HepG2 (cell line): ENCODE measurements around the gene RGS2. TPM values are rescaled to one million over a fixed set of nuclear protein-coding genes. Genes with fewer than 3 reads are reported as not detected.

Experiments
- ATAC-seq: fragments of 200-7000 bp; cut with Tn5 transposase; 3 replicates; pipeline ENCODE4 v1.9.1; 2020; ENCODE audit warnings: mild to moderate bottlenecking, moderate library complexity
- BruUV-seq: library from RNA; stranded (reverse); fragments of 400-500 nt; replicated peaks from 2 replicates; lab custom pipeline; 2021; lab: Mats Ljungman, UMichigan
- CTCF ChIA-PET: fragments of 300-600 bp; formaldehyde crosslinking; extraction: SDS; loops from one replicate; lab custom pipeline; 2021; ENCODE audit warnings: low total read pairs, inconsistent platforms, low intra/inter-chr PET ratio; lab: Yijun Ruan, JAX
- POLR2A ChIA-PET: fragments of 350-600 bp; sonication (Branson Sonifier 250); formaldehyde crosslinking; loops from one replicate; lab custom pipeline; 2020; ENCODE audit warnings: antibody characterized with exemption, inconsistent platforms; lab: Yijun Ruan, JAX
- DNase-seq: peaks from one replicate; pipeline ENCODE4 v3.0.0-alpha.2; 2015; ENCODE audit warnings: low spot score
- FAIRE-seq: peaks from 3 replicates; lab custom pipeline; 2011; peaks lifted over from hg19 to GRCh38; lab: Jason Lieb, UNC
- H2AFZ ChIP-seq: one replicate; pipeline ENCODE4 v1.6.1; 2011; ENCODE audit warnings: low read length, inconsistent platforms
- H3K27ac ChIP-seq: fragments of 300-600 bp; 3 replicates; pipeline ENCODE4 v1.8.0; 2011; ENCODE audit warnings: mixed run types, mild to moderate bottlenecking, mixed read lengths, low read length, inconsistent platforms; ENCODE audit not compliant: insufficient read depth; ENCODE audit errors: extremely low read length
- H3K27me3 ChIP-seq, 2 experiments: fragments of 200-600 bp in 1 of 2; 2 replicates in 1 of 2; 3 replicates in 1 of 2; pipeline versions ENCODE4 v1.6.0 to v1.8.0; 2011; ENCODE audit warnings: low read length in 2 of 2, mild to moderate bottlenecking in 2 of 2, moderate library complexity in 2 of 2, inconsistent platforms in 1 of 2; ENCODE audit not compliant: insufficient read depth in 2 of 2, control insufficient read depth in 1 of 2
- H3K36me3 ChIP-seq, 2 experiments: fragments of 200-600 bp in 1 of 2; replicated peaks in 1 of 2; 2 replicates in 1 of 2; 3 replicates in 1 of 2; pipeline versions ENCODE4 v1.5.1 to v1.8.0; 2011; ENCODE audit warnings: low read length in 2 of 2, inconsistent platforms in 1 of 2; ENCODE audit not compliant: insufficient read depth in 2 of 2, control insufficient read depth in 1 of 2
- H3K4me1 ChIP-seq: 2 replicates; pipeline ENCODE4 v1.5.1; 2012; ENCODE audit warnings: low read length, inconsistent platforms; ENCODE audit not compliant: insufficient read depth
- H3K4me2 ChIP-seq: 2 replicates; pipeline ENCODE4 v1.6.0; 2011; ENCODE audit warnings: low read depth, low read length, inconsistent platforms
- H3K4me3 ChIP-seq, 3 experiments: fragments of 200-600 bp in 1 of 3; sonication (generic), shearing (Covaris generic) in 1 of 3; replicated peaks in 1 of 3; 2 replicates each; pipeline ENCODE4 v1.5.1; 2011 to 2016; ENCODE audit warnings: low read length in 3 of 3, inconsistent platforms in 2 of 3, low read depth in 2 of 3, mild to moderate bottlenecking in 2 of 3, control low read depth in 1 of 3, mixed read lengths in 1 of 3; ENCODE audit not compliant: insufficient read depth in 1 of 3
- H3K79me2 ChIP-seq: one replicate; pipeline ENCODE4 v1.6.1; 2011; ENCODE audit warnings: low read length, inconsistent platforms; ENCODE audit not compliant: insufficient read depth
- H3K9ac ChIP-seq: 2 replicates; pipeline ENCODE4 v1.6.0; 2011; ENCODE audit warnings: mild to moderate bottlenecking, low read depth, low read length, inconsistent platforms; ENCODE audit not compliant: insufficient read depth
- H3K9me3 ChIP-seq: 2 replicates; pipeline ENCODE4 v1.5.1; 2012; ENCODE audit warnings: mild to moderate bottlenecking, low read length
- H4K20me1 ChIP-seq: 2 replicates; pipeline ENCODE4 v1.6.0; 2011; ENCODE audit warnings: inconsistent platforms, mild to moderate bottlenecking, low read length, moderate library complexity; ENCODE audit not compliant: insufficient read depth
- ARNTL ChIP-seq: sonication (generic); formaldehyde crosslinking; IDR thresholded peaks from 2 replicates; pipeline ENCODE4 v1.4.0; 2020; ENCODE audit warnings: mild to moderate bottlenecking, missing genetic modification reagents
- GATAD1 ChIP-seq: IDR thresholded peaks from 2 replicates; pipeline ENCODE4 v1.6.1; 2016; ENCODE audit warnings: missing genetic modification reagents, missing compliant biosample characterization
- GMEB2 ChIP-seq: IDR thresholded peaks from 2 replicates; pipeline ENCODE4 v1.6.1; 2016; ENCODE audit warnings: missing biosample characterization, missing genetic modification reagents, low read depth
- HNF1B ChIP-seq: sonication (generic); formaldehyde crosslinking; IDR thresholded peaks from 2 replicates; pipeline ENCODE4 v1.5.1; 2020; ENCODE audit warnings: mild to moderate bottlenecking, moderate library complexity, missing genetic modification reagents
- HNRNPUL1 ChIP-seq: fragments of 200-400 bp; formaldehyde crosslinking; IDR thresholded peaks from 2 replicates; pipeline ENCODE4 v1.6.1; 2017; ENCODE audit warnings: low read depth, mild to moderate bottlenecking, low read length, moderate library complexity
- JARID2 ChIP-seq: sonication (generic); formaldehyde crosslinking; IDR thresholded peaks from 2 replicates; pipeline ENCODE4 v1.8.1; 2023; ENCODE audit warnings: missing genetic modification reagents, inconsistent platforms; ENCODE audit not compliant: insufficient replicate concordance
- JDP2 ChIP-seq: sonication (generic); formaldehyde crosslinking; IDR thresholded peaks from 2 replicates; pipeline ENCODE4 v1.8.1; 2022; ENCODE audit warnings: missing genetic modification reagents, borderline replicate concordance
- MAFG ChIP-seq: sonication (generic); formaldehyde crosslinking; IDR thresholded peaks from 2 replicates; pipeline ENCODE4 v1.5.1; 2020; ENCODE audit warnings: mild to moderate bottlenecking, missing genetic modification reagents
- TARDBP ChIP-seq: sonication (generic); formaldehyde crosslinking; IDR thresholded peaks from 2 replicates; pipeline ENCODE4 v1.8.0; 2022; ENCODE audit warnings: mild to moderate bottlenecking, missing genetic modification reagents
- TBL1XR1 ChIP-seq: fragments of 150-350 bp; IDR thresholded peaks from 2 replicates; pipeline ENCODE4 v1.6.1; 2014; ENCODE audit warnings: borderline replicate concordance, low read length; ENCODE audit not compliant: partially characterized antibody
- THAP7 ChIP-seq: sonication (generic); formaldehyde crosslinking; IDR thresholded peaks from 2 replicates; pipeline ENCODE4 v1.8.1; 2023; ENCODE audit warnings: mild to moderate bottlenecking, missing genetic modification reagents
- ZEB1 ChIP-seq: IDR thresholded peaks from 2 replicates; pipeline ENCODE4 v1.6.1; 2012; ENCODE audit warnings: mild to moderate bottlenecking, low read depth, inconsistent platforms; ENCODE audit not compliant: insufficient replicate concordance
- ZFP91 ChIP-seq: sonication (generic); formaldehyde crosslinking; IDR thresholded peaks from 2 replicates; pipeline ENCODE4 v1.9.0; 2022; ENCODE audit warnings: missing genetic modification reagents, mild to moderate bottlenecking, borderline replicate concordance
- ZGPAT ChIP-seq: IDR thresholded peaks from 2 replicates; pipeline ENCODE4 v1.6.1; 2016; ENCODE audit warnings: mild to moderate bottlenecking
- ZMAT3 ChIP-seq: sonication (generic); formaldehyde crosslinking; conservative IDR thresholded peaks from 2 replicates; pipeline ENCODE4 v1.7.0; 2021; ENCODE audit warnings: missing genetic modification reagents
- ZNF3 ChIP-seq: IDR thresholded peaks from 2 replicates; pipeline ENCODE4 v1.7.0; 2017; ENCODE audit warnings: inconsistent platforms
- ZNF333 ChIP-seq: sonication (generic); formaldehyde crosslinking; IDR thresholded peaks from 2 replicates; pipeline ENCODE4 v1.4.0; 2020; ENCODE audit warnings: mild to moderate bottlenecking, missing genetic modification reagents, borderline replicate concordance
- ZNF558 ChIP-seq: sonication (generic); formaldehyde crosslinking; IDR thresholded peaks from 2 replicates; pipeline ENCODE4 v1.9.0; 2022; ENCODE audit warnings: mild to moderate bottlenecking, missing genetic modification reagents, borderline replicate concordance
- ZNF7 ChIP-seq: IDR thresholded peaks from 2 replicates; pipeline ENCODE4 v1.6.1; 2016; ENCODE audit warnings: missing biosample characterization, missing genetic modification reagents
- ZSCAN25 ChIP-seq: sonication (generic); formaldehyde crosslinking; IDR thresholded peaks from 2 replicates; pipeline ENCODE4 v1.8.0; 2022; ENCODE audit warnings: mild to moderate bottlenecking, missing genetic modification reagents
- WGBS: methylation state at CpG from one replicate; pipeline ENCODE4 v1.1.6; 2017; ENCODE audit warnings: low lambda C conversion rate; 5-methylcytosine and 5-hydroxymethylcytosine counted together
- in situ Hi-C: cut with HindIII; loops from 2 replicates; pipeline ENCODE4 v1.10.0; 2017; ENCODE audit warnings: low pct_unique_long_range_greater_than_20kb; ENCODE audit not compliant: extremely low pct_ligation_motif_present
- intact Hi-C: fragments of 100-400 bp; cut with micrococcal nuclease; formaldehyde crosslinking; loops from one replicate; pipeline ENCODE4 v1.10.0; 2022; ENCODE audit not compliant: unreplicated experiment
- polyA plus RNA-seq, 8 experiments: library from polyadenylated mRNA; depleted of rRNA in 3 of 8; stranded (reverse) in 7 of 8; unstranded in 1 of 8; fragments of >200 nt; fragmentation: Illumina TruSeq in 4 of 8; extraction: Trizol in 4 of 8; gene quantifications; 2 replicates each; pipeline versions ENCODE4 v1.2.1 to v1.2.3, GENCODE V29; 2011 to 2016; ENCODE audit warnings: low read depth in 4 of 8, missing spikeins in 1 of 8, mixed read lengths in 1 of 8; ENCODE audit not compliant: insufficient read depth in 1 of 8
- total RNA-seq, 5 experiments: library from RNA; depleted of rRNA; stranded (reverse); fragments of >200 nt; fragmentation: Illumina TruSeq; extraction: Trizol; gene quantifications; 2 replicates each; pipeline ENCODE4 v1.2.3, GENCODE V29; 2016; ENCODE audit warnings: low read depth in 1 of 5

Gene RGS2
- total and polyA plus RNA-seq, 2 of the 13 experiments (the other 11 are each of a cell fraction or from before 2014, with no cell fraction given): 0.64 to 1.4 TPM

GRCh38 chr1:192824511-192824910, 15.7 kb downstream of the RGS2 start:
- ChIA-PET CTCF (no interaction called here), POLR2A (no interaction called here)
- no peak for DNase-seq
- no peak overlapping the region for H2AFZ ChIP-seq
- H3K27me3 ChIP-seq: no peaks in the 10 kb centered on the region
- ATAC-seq: no peak
- no peak for FAIRE-seq
- BruUV-seq: no TSS peak
- in situ Hi-C loops (no loop called here), intact Hi-C loops (no loop called here)
- no peak overlapping the region for H3K9ac ChIP-seq
- TF ChIP-seq ZNF333 (CRISPR knock-in tag) (no peak), ZNF558 (CRISPR knock-in tag) (no peak), MAFG (CRISPR knock-in tag) (no peak), ZMAT3 (CRISPR knock-in tag) (no peak), ZNF3 (CRISPR knock-in tag) (no peak), GATAD1 (CRISPR knock-in tag) (no peak), THAP7 (no peak), ZNF7 (CRISPR knock-in tag) (no peak), HNF1B (CRISPR knock-in tag) (no peak), ZGPAT (CRISPR knock-in tag) (no peak), ZSCAN25 (CRISPR knock-in tag) (no peak), GMEB2 (no peak), ARNTL (CRISPR knock-in tag) (no peak), ZFP91 (CRISPR knock-in tag) (no peak), TARDBP (CRISPR knock-in tag) (no peak), ZEB1 (no peak), JARID2 (CRISPR knock-in tag) (no peak), JDP2 (CRISPR knock-in tag) (no peak), TBL1XR1 (no peak), HNRNPUL1 (no peak)
- H3K27ac ChIP-seq: no peak overlapping the region
- H4K20me1 ChIP-seq: no peaks in the 10 kb centered on the region
- H3K4me2 ChIP-seq: no peak overlapping the region
- H3K4me3 ChIP-seq: no peak overlapping the region
- H3K36me3 ChIP-seq: no peaks in the 10 kb centered on the region
- H3K79me2 ChIP-seq: no peaks in the 10 kb centered on the region
- H3K9me3 ChIP-seq: no peaks in the 10 kb centered on the region
- 0% methylated on average over 1 of the region's 1 CpG for WGBS
- H3K4me1 ChIP-seq: no peaks in the 10 kb centered on the region
